ENCODE measurements around the gene SORT1. TPM values are rescaled to one million over a fixed set of nuclear protein-coding genes. Genes with fewer than 3 reads are reported as not detected.
A peak's percentile ranks its signal among the peaks of the same experiment; 100 is the strongest.

Gene SORT1
- total and polyA plus RNA-seq, 2 of the 4 experiments (the other 2 are of a cell fraction), result 15.8 to 16.7 TPM

GRCh38 chr1:109388884-109389637 lies 8.7 kb downstream of the SORT1 start:
- H3K27me3 ChIP-seq (ENCODE audit: control insufficient read depth, insufficient read depth, low read length), result no peaks in the 10 kb centered on the region
- H4K8ac ChIP-seq (ENCODE audit: low read depth in 2 of 2, low read length in 2 of 2), result peak overlapping the region in 1 of 2 experiments; percentile 41; a peak in 2 of 4 replicates
- 89% methylated on average over 3 of the region's 7 CpGs; no CpG with 5 or more reads in 1 of the 2 experiments for WGBS, 2 experiments (ENCODE audit: extremely low coverage in 2 of 2, insufficient read length in 1 of 2)
- no peak overlapping the region for H3K4me3 ChIP-seq (ENCODE audit: insufficient read depth, low read depth, low read length)
- peak overlapping the region; percentile 49; the same call in 1 of the 2 replicates for H4K5ac ChIP-seq (ENCODE audit: low read depth, low read length)
- H3K9ac ChIP-seq (ENCODE audit: low read depth, low read length), result no peak overlapping the region
- no peak for TF ChIP-seq CHD1 (IDR thresholded peaks at IDR 0.05; ENCODE audit: low read depth, low read length)
- TF ChIP-seq SMC3 (IDR thresholded peaks at IDR 0.05; ENCODE audit: low read depth, low read length), result no peak
- no peak for TF ChIP-seq NFE2L2 (IDR thresholded peaks at IDR 0.05; ENCODE audit: low read depth, low read length)
- TF ChIP-seq BHLHE40 (IDR thresholded peaks at IDR 0.05; ENCODE audit: low read depth, low read length), result no peak
- no peak for TF ChIP-seq RFX5 (IDR thresholded peaks at IDR 0.05; ENCODE audit: low read depth, low read length)
- H3K27ac ChIP-seq (ENCODE audit: insufficient read depth, low read length), result peak overlapping the region; percentile 43; the same call in 1 of the 2 replicates
- H4K20me1 ChIP-seq (ENCODE audit: insufficient read depth, low read length), result peaks cover 7% of the 10 kb centered on the region; the same call in 1 of the 2 replicates
- DNase-seq (no peak), ATAC-seq (ENCODE audit: low read depth) (no peak)
- peak overlapping the region; percentile 39 for H4K91ac ChIP-seq (ENCODE audit: insufficient read depth, low read depth, low read length)
- peak overlapping the region; percentile 27 for H3K14ac ChIP-seq (replicated peaks; ENCODE audit: low read depth, low read length)
- peak overlapping the region; percentile 18 for H2BK5ac ChIP-seq (ENCODE audit: low read depth, low read length, poor library complexity, severe bottlenecking)
- in situ Hi-C loops (cut with MboI; ENCODE audit: low sequenced_read_pairs), result no loop called here
- peak overlapping the region; percentile 64 for H3K23ac ChIP-seq (ENCODE audit: low read depth, low read length)
- H2BK15ac ChIP-seq (ENCODE audit: low read depth, low read length), result peak overlapping the region; percentile 47; the same call in 2 of the 3 replicates
- dilution Hi-C loops (cut with HindIII; ENCODE audit: low sequenced_read_pairs, unreplicated experiment), result no loop called here
- POLR2A ChIA-PET (ENCODE audit: unreplicated experiment), result no interaction called here
- peaks cover 11 to 70% of the 10 kb centered on the region in 2 experiments for H3K79me1 ChIP-seq (ENCODE audit: low read depth in 1 of 2, low read length in 2 of 2)
- peaks cover 12% of the 10 kb centered on the region for H3K9me1 ChIP-seq (ENCODE audit: insufficient read depth, low read length)
- peaks cover 18% of the 10 kb centered on the region for H3K4me1 ChIP-seq (ENCODE audit: control insufficient read depth, insufficient read depth, low read length)
- no peak overlapping the region for H2AFZ ChIP-seq (replicated peaks; ENCODE audit: low read length, poor library complexity)
- H3K18ac ChIP-seq (ENCODE audit: low read depth, low read length), result peak overlapping the region; percentile 55; the same call in 1 of the 2 replicates
- no peaks in the 10 kb centered on the region for H3K36me3 ChIP-seq (ENCODE audit: control insufficient read depth, insufficient read depth, low read length)
- intact Hi-C loops (cut with micrococcal nuclease), result no loop called here
- H2AK5ac ChIP-seq (ENCODE audit: low read depth, low read length), result peak overlapping the region; percentile 50; the same call in 1 of the 2 replicates
- H3K4me2 ChIP-seq (ENCODE audit: low read depth, low read length), result no peak overlapping the region
- no TSS peak for BruUV-seq (replicated peaks)
- CTCF ChIA-PET, result interaction anchor here (0.6 to 1.5 kb wide), 3 partner anchors 14 to 144 kb away, joined by 3 read pairs; no protein-coding TSS in a partner anchor
- peak overlapping the region; percentile 29; the same call in 1 of the 2 replicates for H2BK20ac ChIP-seq (ENCODE audit: low read depth, low read length)
- peak overlapping the region; percentile 58 for H3K4ac ChIP-seq (ENCODE audit: low read depth, low read length)
- no peak overlapping the region for H2AK9ac ChIP-seq (replicated peaks; ENCODE audit: low read depth, low read length, poor library complexity)
- H2BK120ac ChIP-seq (ENCODE audit: low read depth, low read length), result peak overlapping the region; percentile 73; the same call in 1 of the 2 replicates
- H3K56ac ChIP-seq (ENCODE audit: extremely low read depth, insufficient read depth, low read length), result 0 out of 2 replicates have a peak overlapping the region, but pooled peaks have one; percentile 13
- peaks cover 2% of the 10 kb centered on the region; the same call in 1 of the 2 replicates for H3K9me3 ChIP-seq (ENCODE audit: control insufficient read depth, insufficient read depth, low read length)
